ENCODE data around the gene ALLC. TPM values are rescaled to one million over a fixed set of nuclear protein-coding genes. Genes with fewer than 3 reads are reported as not detected.

ALLC gene
- total RNA-seq, 1 donor from 2014 or later: not detected

DNA sequence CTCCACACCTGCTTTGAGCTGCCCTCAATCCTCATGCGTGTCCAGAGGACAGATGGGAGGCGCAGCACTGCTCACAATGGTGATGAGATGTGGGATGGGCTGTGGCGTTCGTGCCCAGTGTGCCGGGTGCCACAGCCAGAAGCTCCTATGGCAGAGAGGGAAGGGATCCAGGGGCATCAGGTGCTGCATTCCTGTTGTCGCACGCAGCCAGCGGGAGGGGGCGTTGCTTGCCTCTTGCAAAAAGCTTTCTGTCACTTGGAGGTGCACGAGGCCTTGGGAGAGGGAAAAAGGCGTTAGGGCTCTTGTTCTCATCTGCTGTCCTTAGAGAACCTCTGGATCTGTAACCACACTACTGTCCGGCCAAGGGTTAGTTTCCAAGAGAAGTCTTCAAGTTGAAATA lies 29.2 kb upstream of the ALLC start:
- H3K4me3 ChIP-seq: no peak overlapping the region
- DNase-seq: peak; percentile 56
- intact Hi-C loops (cut with DNase I): no loop called here

DNA sequence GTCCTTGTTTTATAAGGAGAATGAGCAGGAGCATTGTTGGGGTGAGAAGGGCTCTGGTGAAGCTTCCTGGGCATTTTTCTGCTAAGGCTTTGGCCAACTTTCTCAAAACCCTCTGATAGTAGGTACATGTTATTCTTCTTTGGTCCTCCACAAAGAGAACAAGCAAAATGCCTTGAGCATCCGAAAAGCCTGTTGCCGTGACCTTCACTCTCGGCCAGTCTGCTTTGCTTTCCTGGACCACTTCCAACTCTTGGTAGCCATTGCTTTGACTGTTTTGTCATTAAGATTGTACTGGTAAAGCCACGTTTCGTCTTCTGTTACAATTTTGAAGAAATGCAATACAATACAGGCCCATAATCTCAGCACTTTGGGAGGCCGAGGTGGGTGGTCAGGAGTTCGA lies 27.4 kb upstream of the ALLC start:
- Histone ChIP-seq H3K27me3 (no peaks in the 10 kb centered on the region), H3K4me1 (peaks cover 3% of the 10 kb centered on the region), H3K4me3 (no peak overlapping the region), H3K27ac (no peak overlapping the region), H3K36me3 (no peaks in the 10 kb centered on the region), H3K9me3 (no peaks in the 10 kb centered on the region)
- no peak for ATAC-seq
- peak; percentile 18 for DNase-seq
- intact Hi-C loops (cut with DNase I): no loop called here
- TF ChIP-seq, protein P1, sequence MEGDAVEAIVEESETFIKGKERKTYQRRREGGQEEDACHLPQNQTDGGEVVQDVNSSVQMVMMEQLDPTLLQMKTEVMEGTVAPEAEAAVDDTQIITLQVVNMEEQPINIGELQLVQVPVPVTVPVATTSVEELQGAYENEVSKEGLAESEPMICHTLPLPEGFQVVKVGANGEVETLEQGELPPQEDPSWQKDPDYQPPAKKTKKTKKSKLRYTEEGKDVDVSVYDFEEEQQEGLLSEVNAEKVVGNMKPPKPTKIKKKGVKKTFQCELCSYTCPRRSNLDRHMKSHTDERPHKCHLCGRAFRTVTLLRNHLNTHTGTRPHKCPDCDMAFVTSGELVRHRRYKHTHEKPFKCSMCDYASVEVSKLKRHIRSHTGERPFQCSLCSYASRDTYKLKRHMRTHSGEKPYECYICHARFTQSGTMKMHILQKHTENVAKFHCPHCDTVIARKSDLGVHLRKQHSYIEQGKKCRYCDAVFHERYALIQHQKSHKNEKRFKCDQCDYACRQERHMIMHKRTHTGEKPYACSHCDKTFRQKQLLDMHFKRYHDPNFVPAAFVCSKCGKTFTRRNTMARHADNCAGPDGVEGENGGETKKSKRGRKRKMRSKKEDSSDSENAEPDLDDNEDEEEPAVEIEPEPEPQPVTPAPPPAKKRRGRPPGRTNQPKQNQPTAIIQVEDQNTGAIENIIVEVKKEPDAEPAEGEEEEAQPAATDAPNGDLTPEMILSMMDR (IDR thresholded peaks at IDR 0.05): no peak

More for the DNA sequence above, 29.2 kb upstream of the ALLC start:
- no peaks in the 10 kb centered on the region for H3K27me3 ChIP-seq
- no peak overlapping the region for H3K27ac ChIP-seq
- H3K4me1 ChIP-seq: peaks cover 3% of the 10 kb centered on the region
- no peaks in the 10 kb centered on the region for H3K36me3 ChIP-seq
- TF ChIP-seq, protein P1 (IDR thresholded peaks at IDR 0.05): no peak
- no peaks in the 10 kb centered on the region for H3K9me3 ChIP-seq
- no peak for ATAC-seq

DNA sequence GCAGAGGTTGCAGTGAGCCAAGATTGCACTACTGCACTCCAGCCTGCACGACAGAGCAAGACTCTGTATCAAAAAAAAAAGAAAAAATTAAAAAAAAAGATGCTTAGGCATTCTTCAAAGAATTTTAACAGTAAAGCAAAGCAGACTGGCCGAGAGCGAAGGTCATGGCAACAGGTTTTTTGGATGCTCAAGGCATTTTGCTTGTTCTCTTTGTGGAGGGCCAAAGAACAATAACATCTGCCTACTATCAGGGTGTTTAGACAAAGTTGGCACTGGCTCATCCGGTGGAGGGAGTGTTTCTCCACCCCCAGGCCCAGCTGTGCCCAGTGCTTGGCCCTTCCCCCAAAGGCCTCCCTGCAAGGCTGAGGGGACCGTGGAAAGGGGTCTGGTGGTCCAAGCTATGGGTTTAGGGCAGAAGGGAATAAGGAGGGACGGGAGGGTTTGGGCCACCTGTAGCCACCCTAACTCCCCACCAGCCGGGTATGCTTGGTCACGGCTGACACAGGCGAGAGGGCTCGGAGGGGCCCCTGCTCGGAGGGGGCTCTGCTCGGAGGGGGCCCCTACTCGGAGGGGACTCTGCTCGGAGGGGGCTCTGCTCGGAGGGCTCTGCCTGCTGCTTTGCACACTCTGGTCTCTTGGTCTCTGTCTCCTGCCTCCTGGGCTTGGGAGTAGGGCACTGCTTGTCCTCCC lies 26.7 kb upstream of the ALLC start:
- no peak for ATAC-seq
- H3K4me3 ChIP-seq: no peak overlapping the region
- intact Hi-C loops (cut with DNase I): no loop called here
- H3K36me3 ChIP-seq: no peaks in the 10 kb centered on the region
- no peaks in the 10 kb centered on the region for H3K27me3 ChIP-seq
- no peaks in the 10 kb centered on the region for H3K9me3 ChIP-seq
- H3K4me1 ChIP-seq: peaks cover 3% of the 10 kb centered on the region
- peak; percentile 53 for DNase-seq
- H3K27ac ChIP-seq: no peak overlapping the region
- TF ChIP-seq, protein P1 (IDR thresholded peaks at IDR 0.05): no peak

DNA sequence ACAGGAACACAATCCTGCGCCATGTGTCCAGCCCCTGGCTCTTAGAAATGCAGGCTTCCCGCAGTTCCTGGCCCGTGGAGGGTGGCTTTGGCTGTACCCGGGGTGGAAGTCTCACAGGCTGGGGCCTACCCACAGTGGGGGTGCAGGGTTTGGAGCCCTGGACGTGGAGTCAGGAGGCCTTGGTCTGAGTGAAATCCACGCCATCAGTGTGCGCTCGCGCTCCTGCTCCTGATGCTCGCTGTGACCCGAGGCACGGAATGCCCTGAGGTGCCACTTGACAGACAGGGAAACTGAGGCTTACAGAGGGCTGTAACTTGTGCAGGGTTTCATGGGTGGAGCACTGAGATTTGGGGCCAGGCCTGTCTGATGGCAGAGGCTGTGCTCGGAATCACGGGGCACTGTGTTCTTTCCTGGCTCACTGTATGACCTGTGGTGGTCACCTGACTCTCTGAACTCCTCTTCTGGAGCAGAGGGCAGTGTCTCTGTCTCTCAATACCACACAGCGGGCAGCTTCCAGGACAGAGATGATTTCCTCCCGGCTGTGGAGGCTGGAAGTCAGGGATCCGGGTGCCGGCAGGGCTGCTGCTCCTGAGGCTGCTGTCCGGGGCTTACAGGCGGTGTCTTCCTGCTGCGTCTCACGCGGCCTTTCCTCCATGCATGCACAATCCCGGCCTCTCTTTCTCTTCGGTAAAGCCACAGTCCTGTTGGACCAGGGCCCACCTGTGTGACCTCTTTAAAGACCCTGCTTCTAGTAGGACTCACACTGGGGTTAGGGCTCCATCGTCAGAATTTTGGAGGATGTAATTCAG lies 25.9 kb upstream of the ALLC start:
- Histone ChIP-seq H3K36me3 (no peaks in the 10 kb centered on the region), H3K4me1 (peaks cover 3% of the 10 kb centered on the region), H3K27ac (no peak overlapping the region), H3K27me3 (no peaks in the 10 kb centered on the region), H3K9me3 (no peaks in the 10 kb centered on the region), H3K4me3 (no peak overlapping the region)
- ATAC-seq (no peak), DNase-seq (peak; percentile 31)
- intact Hi-C loops (cut with DNase I): no loop called here
- TF ChIP-seq, protein P1 (IDR thresholded peaks at IDR 0.05): no peak

DNA sequence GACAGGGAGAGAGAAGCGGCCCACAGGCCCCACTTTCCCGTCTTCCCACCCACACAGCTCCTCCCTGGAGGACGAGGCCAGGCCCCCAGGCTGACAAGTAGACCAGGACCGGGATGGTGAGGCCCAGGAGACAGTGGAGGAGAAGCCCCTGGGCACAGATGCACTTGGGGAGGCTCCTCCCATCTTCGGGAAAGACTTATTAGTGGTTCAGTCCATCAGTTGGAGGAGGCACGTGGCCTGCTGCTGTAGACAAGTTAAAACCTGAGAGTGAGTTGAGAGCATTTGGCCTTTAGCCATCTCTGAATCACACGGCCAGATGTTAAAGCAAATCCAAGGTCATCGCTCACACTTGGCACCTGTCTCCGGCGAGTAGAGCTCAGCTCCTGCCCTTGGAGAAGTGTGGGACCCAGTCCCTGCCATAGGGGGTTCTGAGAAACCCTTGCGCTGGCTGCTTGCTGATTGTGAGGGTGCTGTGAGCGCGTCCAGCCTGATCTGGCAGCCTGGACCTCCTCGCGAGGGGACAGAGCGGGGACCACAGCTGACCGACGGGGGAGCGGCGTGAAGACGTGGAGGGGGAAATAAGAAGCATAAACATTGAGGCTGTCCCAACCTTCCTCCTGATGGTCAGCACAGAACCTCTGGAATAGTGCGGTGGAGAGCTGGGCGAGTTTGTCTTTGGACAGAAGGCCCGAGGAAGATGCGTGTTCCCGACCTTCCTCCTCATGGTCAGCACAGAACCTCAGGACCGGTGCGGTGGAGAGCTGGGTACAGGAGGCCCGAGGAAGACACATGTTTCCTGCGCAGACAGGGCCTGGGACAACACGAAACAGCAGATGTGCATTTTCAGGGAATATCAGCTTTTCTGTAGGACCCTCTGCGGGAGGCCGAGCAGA lies 24.7 kb upstream of the ALLC start:
- Histone ChIP-seq H3K4me1 (peaks cover 3% of the 10 kb centered on the region), H3K9me3 (no peaks in the 10 kb centered on the region), H3K4me3 (no peak overlapping the region), H3K27me3 (no peaks in the 10 kb centered on the region), H3K36me3 (no peaks in the 10 kb centered on the region), H3K27ac (no peak overlapping the region)
- DNase-seq (peak; percentile 56), ATAC-seq (no peak)
- intact Hi-C loops (cut with DNase I): no loop called here
- TF ChIP-seq, protein P1 (IDR thresholded peaks at IDR 0.05): no peak

Measured in upper lobe of right lung (tissue), 1 donor.